HL-60 (cell line): ENCODE measurements around the gene IMMP2L.

Experiments
- POLR2AphosphoS5 ChIP-seq: IDR thresholded peaks from 2 replicates; pipeline ENCODE4 v1.6.1; 2012; ENCODE audit warnings: low read depth
- REST ChIP-seq: IDR thresholded peaks from 2 replicates; pipeline ENCODE4 v1.6.1; 2012; ENCODE audit warnings: low read depth; ENCODE audit not compliant: insufficient replicate concordance
- TF ChIP-seq, protein P1 (sequence below): IDR thresholded peaks from one replicate; pipeline ENCODE4 v1.5.1; 2011; ENCODE audit warnings: low read length, control low read depth, inconsistent platforms; ENCODE audit not compliant: insufficient read depth

DNA sequence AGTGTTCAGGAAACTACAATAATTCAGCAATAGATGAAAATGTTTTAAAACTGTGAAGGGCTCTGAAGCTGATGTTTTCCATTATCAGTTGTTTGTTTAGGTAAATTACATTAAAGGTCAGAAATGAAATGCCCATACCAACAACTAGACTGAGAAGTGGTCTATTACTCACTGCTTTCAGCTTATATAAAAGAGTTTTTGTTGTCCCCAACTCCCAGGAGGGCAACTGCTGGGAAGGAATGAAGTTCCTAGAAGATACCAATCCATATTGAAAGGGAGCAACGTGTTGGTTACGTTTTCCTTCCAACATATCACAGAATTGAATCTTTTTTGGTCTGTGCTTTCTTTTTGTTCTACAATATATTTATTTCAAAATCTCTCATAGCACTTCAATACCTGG lies 802.0 kb downstream of the IMMP2L start:
- TF ChIP-seq POLR2AphosphoS5, result no peak
- TF ChIP-seq REST, result no peak
- TF ChIP-seq, protein P1, sequence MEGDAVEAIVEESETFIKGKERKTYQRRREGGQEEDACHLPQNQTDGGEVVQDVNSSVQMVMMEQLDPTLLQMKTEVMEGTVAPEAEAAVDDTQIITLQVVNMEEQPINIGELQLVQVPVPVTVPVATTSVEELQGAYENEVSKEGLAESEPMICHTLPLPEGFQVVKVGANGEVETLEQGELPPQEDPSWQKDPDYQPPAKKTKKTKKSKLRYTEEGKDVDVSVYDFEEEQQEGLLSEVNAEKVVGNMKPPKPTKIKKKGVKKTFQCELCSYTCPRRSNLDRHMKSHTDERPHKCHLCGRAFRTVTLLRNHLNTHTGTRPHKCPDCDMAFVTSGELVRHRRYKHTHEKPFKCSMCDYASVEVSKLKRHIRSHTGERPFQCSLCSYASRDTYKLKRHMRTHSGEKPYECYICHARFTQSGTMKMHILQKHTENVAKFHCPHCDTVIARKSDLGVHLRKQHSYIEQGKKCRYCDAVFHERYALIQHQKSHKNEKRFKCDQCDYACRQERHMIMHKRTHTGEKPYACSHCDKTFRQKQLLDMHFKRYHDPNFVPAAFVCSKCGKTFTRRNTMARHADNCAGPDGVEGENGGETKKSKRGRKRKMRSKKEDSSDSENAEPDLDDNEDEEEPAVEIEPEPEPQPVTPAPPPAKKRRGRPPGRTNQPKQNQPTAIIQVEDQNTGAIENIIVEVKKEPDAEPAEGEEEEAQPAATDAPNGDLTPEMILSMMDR, result no peak
